SHP77 (cell line): ENCODE results near the gene SSR4.

ENCODE experiments used
- DNase-seq, 2 experiments: peaks; one replicate each; lab custom pipeline; 2025; lab: John Stamatoyannopoulos, UW

The SSR4 gene

DNA sequence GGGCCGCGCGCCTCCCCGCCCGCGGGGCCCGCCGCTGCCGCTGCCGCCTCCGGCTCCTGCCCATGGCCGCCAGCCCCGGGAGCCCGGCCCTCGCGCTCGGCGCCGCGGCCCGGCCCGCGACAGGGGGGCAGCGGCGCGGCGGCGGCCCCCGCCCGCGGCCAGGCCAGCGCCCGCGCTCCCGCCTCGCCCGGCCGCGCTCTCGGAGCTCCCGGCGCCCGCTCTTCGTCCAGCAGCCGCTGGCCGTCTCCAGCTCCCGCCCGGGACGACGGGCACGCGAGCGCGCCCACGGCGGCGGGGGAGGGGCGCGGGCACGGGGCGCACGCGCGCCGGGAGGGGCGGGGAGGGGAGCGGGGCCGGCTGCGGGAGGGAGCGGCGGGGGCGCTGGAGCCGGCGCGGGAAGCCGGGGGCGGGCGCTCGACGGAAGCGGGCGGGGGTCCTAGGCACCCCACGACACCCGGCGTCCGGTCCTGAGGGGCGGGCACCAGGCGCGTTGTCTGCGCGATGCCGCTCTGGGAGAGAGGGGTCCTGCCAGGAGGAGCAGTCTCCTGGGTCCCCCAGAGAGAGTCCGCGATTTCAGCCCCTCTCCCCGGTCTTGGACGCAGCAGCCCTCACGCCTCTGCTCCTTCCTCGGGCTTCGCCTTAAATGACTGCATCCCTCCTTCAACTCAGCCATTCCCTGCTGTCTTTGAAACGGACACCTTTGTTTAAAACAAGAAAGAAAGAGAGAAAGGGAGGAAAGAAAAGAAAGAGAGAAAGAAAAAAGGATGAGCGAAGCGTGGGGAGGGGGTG, 36.4 kb downstream of the SSR4 start:
- no peak for DNase-seq

DNA sequence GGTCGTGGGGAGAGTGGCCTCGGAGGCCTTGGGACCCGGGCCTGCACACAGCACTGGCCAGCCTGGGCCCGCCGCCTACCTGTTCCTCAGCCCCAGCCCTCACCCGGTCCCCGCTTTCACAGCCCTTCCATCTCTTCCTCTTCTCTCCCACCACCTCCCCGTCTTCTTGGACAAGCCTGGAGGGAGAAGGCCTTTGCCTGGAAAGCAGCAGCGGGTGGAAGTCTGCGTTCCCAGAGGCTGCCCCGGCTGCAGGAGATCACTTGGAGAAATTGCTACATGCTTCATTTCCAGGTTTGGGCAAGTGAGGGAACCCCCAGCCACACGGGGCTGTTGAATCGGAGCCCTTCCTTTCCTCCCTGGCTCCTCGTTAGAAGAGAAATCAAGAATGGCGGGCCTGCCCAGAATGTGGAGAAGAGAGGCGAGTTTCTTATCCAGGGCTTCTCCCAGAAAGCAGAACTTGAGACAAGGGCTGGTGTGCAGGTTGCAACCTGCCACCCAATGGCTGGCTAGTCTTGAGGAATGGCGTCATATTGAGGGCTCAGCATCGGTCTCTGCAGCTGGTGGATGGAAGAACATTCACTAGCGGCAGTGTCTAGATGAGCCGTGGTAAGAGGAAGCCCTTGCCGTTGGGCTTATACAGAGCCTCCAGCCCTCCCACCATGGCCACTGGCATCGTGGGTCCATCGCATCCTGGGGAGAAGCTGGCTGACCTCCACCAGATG, 37.1 kb downstream of the SSR4 start:
- DNase-seq: no peak

DNA sequence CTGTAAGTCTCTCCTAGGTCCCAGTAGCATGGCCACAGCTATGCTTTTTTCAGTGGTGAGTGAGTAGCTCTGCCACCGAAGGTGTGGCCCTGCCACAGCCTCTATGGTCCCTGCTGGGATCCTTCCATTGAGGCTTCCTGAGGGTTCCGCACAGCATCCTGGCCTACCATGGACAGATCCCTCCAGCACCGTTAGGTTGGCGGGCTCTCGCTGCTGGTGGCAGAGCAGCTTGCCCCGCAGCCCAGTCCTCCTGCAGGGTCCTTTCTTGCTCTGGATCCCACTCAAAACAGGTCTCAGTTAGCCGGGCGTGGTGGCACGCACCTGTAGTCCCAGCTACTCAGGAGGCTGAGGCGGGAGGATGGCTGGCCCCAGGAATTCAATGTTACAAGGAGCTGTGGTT, 38.3 kb downstream of the SSR4 start:
- no peak for DNase-seq

DNA sequence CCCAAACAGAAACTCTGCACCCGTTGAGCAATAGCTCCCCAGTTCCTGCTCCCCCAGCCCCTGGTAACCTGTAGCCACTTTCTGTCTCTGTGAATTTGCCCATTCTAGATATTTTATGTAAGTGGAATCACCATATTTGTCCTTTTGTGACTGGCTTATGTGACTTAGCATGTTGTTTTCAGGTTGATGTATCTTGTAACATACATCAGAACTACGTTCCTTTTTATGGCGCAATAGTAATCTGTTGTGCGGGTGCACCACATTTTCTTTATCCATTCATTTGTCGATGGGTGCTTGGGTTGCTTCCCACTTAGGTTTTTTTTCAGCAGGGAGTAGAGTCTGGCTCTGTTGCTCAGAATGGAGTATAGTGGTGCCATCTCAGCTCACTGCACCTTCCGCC, 42.5 kb downstream of the SSR4 start:
- DNase-seq: no peak

DNA sequence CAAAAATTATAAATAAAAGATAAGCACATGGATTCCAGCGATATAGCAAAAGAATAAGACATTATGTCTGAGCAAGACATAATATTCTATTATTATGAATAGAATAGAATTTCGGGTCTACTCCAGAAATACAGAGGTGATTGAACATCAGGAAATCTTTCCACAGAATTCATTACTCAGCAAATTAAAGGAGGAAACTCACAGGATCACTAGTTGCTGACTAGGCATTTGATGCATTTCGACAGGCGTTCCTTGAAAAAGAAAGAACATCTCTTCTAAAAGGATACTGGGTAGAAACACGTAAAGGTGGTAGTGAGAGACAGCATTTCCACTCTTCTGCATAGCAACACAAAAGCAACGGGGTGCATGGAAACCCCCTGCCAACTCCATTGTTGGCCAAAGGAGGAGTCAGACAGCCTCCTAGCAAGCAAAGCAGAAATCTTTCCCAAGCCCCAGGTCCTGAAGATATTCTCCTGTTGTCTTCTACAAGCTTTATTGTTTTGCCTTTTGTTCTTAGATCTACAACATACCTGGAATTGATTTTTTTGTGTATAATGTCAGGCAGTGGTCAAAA, 50.1 kb downstream of the SSR4 start:
- no peak for DNase-seq

DNA sequence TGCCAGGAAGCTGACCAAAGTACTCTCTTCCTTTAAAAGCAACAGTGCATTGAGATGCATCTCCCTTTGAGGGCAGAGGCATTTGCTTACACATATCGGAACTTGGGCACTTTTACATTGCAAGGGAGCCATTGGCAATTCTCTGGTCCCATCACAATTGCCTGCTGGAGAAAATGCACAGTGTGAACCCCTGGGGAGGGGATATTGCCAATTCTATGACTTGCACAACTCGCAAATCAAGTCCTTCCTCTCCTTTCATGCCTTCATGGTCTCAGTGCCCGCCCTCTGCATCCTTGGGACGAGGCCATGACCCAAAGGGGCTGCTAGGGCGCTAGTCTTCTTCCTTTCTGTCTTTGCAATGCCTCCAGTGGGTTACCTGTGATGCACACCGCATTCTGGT, 50.7 kb downstream of the SSR4 start:
- DNase-seq: no peak

DNA sequence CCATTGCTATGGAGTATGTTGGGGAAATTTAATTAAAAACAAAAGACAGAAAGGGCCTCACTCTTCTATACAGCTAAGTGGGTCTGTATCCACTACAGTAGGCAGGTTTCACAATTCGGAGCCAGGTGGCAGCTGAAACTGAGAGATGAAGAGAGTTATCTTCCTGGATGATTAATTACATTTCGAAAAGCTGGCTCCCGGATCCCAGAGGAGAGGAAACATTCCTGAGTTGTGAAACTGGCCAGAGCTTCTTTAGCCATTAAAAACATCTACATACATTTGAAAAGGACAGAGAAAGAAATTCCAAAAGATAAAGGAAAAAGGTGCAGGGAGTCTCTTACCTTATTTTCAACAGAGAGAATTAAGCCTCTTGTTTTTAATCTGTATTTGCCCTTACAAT, 51.4 kb downstream of the SSR4 start:
- DNase-seq: no peak
